C4-2B (cell line): ENCODE data around the gene MAB21L3.

Source experiments
- ZFX ChIP-seq: fragments of 450-650 bp; IDR thresholded peaks from 2 replicates; pipeline ENCODE4 v1.6.1; 2017
- TF ChIP-seq, protein P1 (sequence below): fragments of 450-650 bp; conservative IDR thresholded peaks from 2 replicates; pipeline ENCODE4 v1.5.1; 2017; ENCODE audit warnings: mild to moderate bottlenecking

DNA sequence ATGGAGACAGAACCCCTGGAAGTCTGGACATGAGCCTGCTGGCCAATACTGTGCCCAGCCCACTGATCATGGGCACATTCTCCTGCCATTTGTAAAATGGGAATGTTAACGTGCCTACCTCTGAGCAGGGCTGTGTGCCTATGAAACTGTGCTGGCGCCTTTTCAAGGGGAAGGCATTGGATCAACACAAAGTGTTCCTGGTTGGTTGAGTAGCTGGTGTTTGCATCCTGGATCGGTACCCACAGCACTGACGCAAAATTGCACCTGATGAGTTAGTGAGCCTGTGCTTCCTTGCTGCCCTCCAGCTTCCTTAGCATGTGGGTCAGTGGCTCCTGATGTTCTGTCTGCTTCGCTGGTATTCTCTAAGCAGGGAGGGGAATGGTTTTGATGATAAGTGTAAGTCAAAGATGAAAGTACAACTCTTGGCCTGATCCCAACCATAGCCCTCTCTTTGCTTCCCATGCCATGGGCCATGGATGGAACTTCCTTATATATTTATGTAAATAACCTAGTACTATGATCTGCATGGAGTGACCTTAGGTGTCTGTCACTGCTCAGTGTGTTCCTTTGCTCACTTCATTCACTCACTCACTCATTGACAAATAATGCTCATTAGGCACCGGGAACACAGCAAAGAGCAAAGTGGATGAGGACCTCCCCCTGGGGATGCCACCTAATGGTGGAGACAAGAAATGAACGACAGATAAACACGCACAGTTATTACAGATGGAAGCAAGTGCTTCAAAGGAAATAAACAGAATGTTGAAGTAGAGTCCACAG, 22.7 kb downstream of the MAB21L3 start:
- TF ChIP-seq, protein P1, sequence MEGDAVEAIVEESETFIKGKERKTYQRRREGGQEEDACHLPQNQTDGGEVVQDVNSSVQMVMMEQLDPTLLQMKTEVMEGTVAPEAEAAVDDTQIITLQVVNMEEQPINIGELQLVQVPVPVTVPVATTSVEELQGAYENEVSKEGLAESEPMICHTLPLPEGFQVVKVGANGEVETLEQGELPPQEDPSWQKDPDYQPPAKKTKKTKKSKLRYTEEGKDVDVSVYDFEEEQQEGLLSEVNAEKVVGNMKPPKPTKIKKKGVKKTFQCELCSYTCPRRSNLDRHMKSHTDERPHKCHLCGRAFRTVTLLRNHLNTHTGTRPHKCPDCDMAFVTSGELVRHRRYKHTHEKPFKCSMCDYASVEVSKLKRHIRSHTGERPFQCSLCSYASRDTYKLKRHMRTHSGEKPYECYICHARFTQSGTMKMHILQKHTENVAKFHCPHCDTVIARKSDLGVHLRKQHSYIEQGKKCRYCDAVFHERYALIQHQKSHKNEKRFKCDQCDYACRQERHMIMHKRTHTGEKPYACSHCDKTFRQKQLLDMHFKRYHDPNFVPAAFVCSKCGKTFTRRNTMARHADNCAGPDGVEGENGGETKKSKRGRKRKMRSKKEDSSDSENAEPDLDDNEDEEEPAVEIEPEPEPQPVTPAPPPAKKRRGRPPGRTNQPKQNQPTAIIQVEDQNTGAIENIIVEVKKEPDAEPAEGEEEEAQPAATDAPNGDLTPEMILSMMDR: peak; percentile 83
- TF ChIP-seq ZFX: no peak
